Upper lobe of left lung (tissue), 4 donors: ENCODE measurements around the gene ACACA.

Experiments
- EP300 ChIP-seq, 4 donors: sonication (generic); formaldehyde crosslinking; IDR thresholded peaks; one replicate each; pipeline ENCODE4 v1.5.1; 2017; ENCODE audit warnings: antibody characterized with exemption in 4 of 4, control low read depth in 2 of 4
- POLR2A ChIP-seq, 4 donors: fragments of 450-650 bp; IDR thresholded peaks; one replicate each; pipeline ENCODE4 v1.5.1; 2016 to 2017; ENCODE audit warnings: antibody characterized with exemption in 4 of 4, mild to moderate bottlenecking in 2 of 4
- POLR2AphosphoS5 ChIP-seq, 2 donors: sonication (generic); formaldehyde crosslinking; IDR thresholded peaks; one replicate each; pipeline ENCODE4 v1.5.1; 2017; ENCODE audit warnings: antibody characterized with exemption in 2 of 2
- TF ChIP-seq, protein P1 (sequence below), 6 experiments: fragments of 450-650 bp in 4 of 6; fragments of 200-600 bp in 2 of 6; sonication (generic) in 2 of 6; IDR thresholded peaks; one replicate each; pipeline ENCODE4 v1.5.1; 2016 to 2019; ENCODE audit warnings: antibody characterized with exemption in 6 of 6

GRCh38 chr17:37164057-37164456 is 242.6 kb downstream of the ACACA start:
- no peak for TF ChIP-seq POLR2A (IDR thresholded peaks at IDR 0.05)
- no peak for TF ChIP-seq EP300 (IDR thresholded peaks at IDR 0.05)
- TF ChIP-seq, protein P1, sequence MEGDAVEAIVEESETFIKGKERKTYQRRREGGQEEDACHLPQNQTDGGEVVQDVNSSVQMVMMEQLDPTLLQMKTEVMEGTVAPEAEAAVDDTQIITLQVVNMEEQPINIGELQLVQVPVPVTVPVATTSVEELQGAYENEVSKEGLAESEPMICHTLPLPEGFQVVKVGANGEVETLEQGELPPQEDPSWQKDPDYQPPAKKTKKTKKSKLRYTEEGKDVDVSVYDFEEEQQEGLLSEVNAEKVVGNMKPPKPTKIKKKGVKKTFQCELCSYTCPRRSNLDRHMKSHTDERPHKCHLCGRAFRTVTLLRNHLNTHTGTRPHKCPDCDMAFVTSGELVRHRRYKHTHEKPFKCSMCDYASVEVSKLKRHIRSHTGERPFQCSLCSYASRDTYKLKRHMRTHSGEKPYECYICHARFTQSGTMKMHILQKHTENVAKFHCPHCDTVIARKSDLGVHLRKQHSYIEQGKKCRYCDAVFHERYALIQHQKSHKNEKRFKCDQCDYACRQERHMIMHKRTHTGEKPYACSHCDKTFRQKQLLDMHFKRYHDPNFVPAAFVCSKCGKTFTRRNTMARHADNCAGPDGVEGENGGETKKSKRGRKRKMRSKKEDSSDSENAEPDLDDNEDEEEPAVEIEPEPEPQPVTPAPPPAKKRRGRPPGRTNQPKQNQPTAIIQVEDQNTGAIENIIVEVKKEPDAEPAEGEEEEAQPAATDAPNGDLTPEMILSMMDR (IDR thresholded peaks at IDR 0.05) = no peak
- no peak for TF ChIP-seq POLR2AphosphoS5 (IDR thresholded peaks at IDR 0.05)
